Osteoblast (primary cell): ENCODE measurements around the gene CACNA1C. TPM values are rescaled to one million over a fixed set of nuclear protein-coding genes. Genes with fewer than 3 reads are reported as not detected.

Experiments used
- DNase-seq: peaks from one replicate; pipeline ENCODE4 v3.0.0; 2011; ENCODE audit warnings: low spot score, mixed read lengths; ENCODE audit not compliant: insufficient read length; ENCODE audit errors: missing footprints
- H2AFZ ChIP-seq: 2 replicates; pipeline ENCODE4 v1.6.0; 2011; ENCODE audit warnings: mild to moderate bottlenecking, low read length
- H3K27ac ChIP-seq: 2 replicates; pipeline ENCODE4 v1.5.1; 2011; ENCODE audit warnings: mild to moderate bottlenecking, low read depth, low read length, moderate library complexity
- H3K27me3 ChIP-seq: 2 replicates; pipeline ENCODE4 v1.6.0; 2012; ENCODE audit warnings: mild to moderate bottlenecking, control low read depth, inconsistent platforms, low read length, moderate library complexity; ENCODE audit not compliant: insufficient read depth
- H3K36me3 ChIP-seq: 2 replicates; pipeline ENCODE4 v1.5.1; 2011; ENCODE audit warnings: mild to moderate bottlenecking, low read length, control low read depth, moderate library complexity; ENCODE audit not compliant: insufficient read depth
- H3K4me1 ChIP-seq: 2 replicates; pipeline ENCODE4 v1.5.1; 2011; ENCODE audit warnings: mild to moderate bottlenecking, low read length, control low read depth, moderate library complexity; ENCODE audit not compliant: insufficient read depth
- H3K4me2 ChIP-seq: 2 replicates; pipeline ENCODE4 v1.6.0; 2011; ENCODE audit warnings: mild to moderate bottlenecking, low read length; ENCODE audit not compliant: insufficient read depth
- H3K4me3 ChIP-seq: fragments of 200-600 bp; sonication (generic); 3 replicates; pipeline ENCODE4 v1.5.1; 2012; ENCODE audit warnings: mild to moderate bottlenecking, low read length, inconsistent platforms; ENCODE audit not compliant: insufficient read depth
- H3K79me2 ChIP-seq: 2 replicates; pipeline ENCODE4 v1.6.0; 2012; ENCODE audit warnings: mild to moderate bottlenecking, low read length, control low read depth, inconsistent platforms; ENCODE audit not compliant: insufficient read depth
- H3K9me3 ChIP-seq: 2 replicates; pipeline ENCODE4 v1.5.1; 2011; ENCODE audit warnings: low read depth, low read length, control low read depth
- H4K20me1 ChIP-seq: 2 replicates; pipeline ENCODE4 v1.6.0; 2012; ENCODE audit warnings: mild to moderate bottlenecking, low read length, control low read depth; ENCODE audit not compliant: insufficient read depth
- CTCF ChIP-seq: IDR thresholded peaks from 2 replicates; pipeline ENCODE4 v1.5.1; 2011; ENCODE audit warnings: mild to moderate bottlenecking, low read depth, low read length, moderate library complexity; ENCODE audit errors: extremely low read depth
- total RNA-seq: library from RNA; depleted of rRNA; stranded (reverse); fragments of >200 nt; gene quantifications from 2 replicates; pipeline ENCODE4 v1.2.3, GENCODE V29; 2012

CACNA1C gene
- total RNA-seq, 1 donor: 19.2 TPM

DNA sequence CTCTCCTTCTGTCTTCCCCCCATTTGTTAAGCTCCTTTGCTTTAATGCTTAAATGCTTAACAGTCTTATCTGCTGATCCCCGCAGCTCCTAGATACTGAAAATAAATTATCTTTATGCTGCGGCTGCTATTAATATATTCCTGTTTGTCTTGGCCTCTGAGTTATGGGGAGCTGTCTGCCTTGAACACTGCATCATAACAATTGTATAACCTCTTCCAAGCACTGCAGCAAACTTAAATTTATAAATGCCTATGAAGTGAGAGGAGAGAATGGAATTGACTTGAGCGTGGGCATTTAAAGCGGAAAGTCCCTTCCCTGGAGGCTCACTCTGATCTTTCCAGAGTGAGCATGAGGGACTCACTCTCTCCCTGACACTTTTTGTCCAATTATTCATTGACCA, 25.4 kb upstream of the CACNA1C start:
- TF ChIP-seq CTCF: no peak
- Histone ChIP-seq H3K79me2 (no peaks in the 10 kb centered on the region), H4K20me1 (no peaks in the 10 kb centered on the region), H2AFZ (no peak overlapping the region), H3K36me3 (no peaks in the 10 kb centered on the region), H3K27ac (no peak overlapping the region), H3K4me2 (peak overlapping the region; percentile 19), H3K27me3 (peaks cover 82% of the 10 kb centered on the region), H3K9me3 (no peaks in the 10 kb centered on the region), H3K4me3 (no peak overlapping the region), H3K4me1 (peaks cover 7% of the 10 kb centered on the region)
- no peak for DNase-seq

DNA sequence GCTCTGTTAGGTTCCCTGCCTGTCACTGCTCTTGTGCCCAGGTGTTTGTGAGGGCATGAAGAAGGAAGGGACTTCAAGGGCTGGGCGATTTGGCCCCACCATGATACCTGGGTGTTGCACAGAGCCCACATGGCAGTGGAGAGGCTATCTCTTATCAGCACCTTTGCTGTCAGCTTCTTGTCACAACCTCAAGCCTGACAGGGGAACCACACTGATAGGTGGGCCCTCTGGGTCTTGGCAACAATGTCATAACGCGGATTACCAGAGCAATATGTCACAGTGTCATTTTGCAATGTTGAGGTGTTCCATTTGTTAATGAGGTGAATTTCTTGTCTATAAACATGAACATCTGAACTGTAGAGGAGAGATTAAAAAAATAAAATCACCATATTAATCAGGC, 22.9 kb upstream of the CACNA1C start:
- peaks cover 92% of the 10 kb centered on the region for H3K27me3 ChIP-seq
- no peak overlapping the region for H3K4me2 ChIP-seq
- H2AFZ ChIP-seq: no peak overlapping the region
- no peaks in the 10 kb centered on the region for H3K79me2 ChIP-seq
- H3K9me3 ChIP-seq: no peaks in the 10 kb centered on the region
- no peaks in the 10 kb centered on the region for H3K36me3 ChIP-seq
- peaks cover 12% of the 10 kb centered on the region for H3K4me1 ChIP-seq
- no peak overlapping the region for H3K27ac ChIP-seq
- no peak for TF ChIP-seq CTCF
- no peak overlapping the region for H3K4me3 ChIP-seq
- DNase-seq: no peak
- H4K20me1 ChIP-seq: no peaks in the 10 kb centered on the region

DNA sequence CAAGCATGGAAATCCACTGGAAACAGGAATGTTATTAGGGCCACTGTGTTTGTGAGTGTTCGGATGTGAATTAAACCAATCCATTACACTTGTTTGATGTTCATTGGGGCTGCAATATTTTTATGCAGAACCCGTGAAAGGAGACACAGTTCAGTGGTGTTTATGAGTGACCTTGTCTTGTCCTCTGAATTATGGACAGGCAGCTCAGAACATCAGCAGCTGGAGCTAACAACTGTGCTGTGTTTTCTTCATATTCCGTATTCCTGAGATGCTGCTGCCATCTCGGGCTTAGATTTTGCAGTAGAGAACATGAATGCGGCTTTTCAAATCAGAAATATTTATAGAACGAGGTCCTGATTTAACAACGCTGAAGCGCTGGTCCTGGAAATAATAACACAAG, 20.3 kb upstream of the CACNA1C start:
- Histone ChIP-seq H3K27me3 (peaks cover 74% of the 10 kb centered on the region), H4K20me1 (no peaks in the 10 kb centered on the region), H3K79me2 (no peaks in the 10 kb centered on the region), H3K4me2 (no peak overlapping the region), H3K9me3 (no peaks in the 10 kb centered on the region), H3K4me1 (peaks cover 17% of the 10 kb centered on the region), H3K36me3 (no peaks in the 10 kb centered on the region), H3K27ac (no peak overlapping the region), H3K4me3 (no peak overlapping the region), H2AFZ (no peak overlapping the region)
- TF ChIP-seq CTCF: no peak
- DNase-seq: no peak

GRCh38 chr12:2034633-2035430, 18.0 kb upstream of the CACNA1C start:
- no peaks in the 10 kb centered on the region for H3K79me2 ChIP-seq
- H3K4me3 ChIP-seq: peak overlapping the region; percentile 56
- H3K4me1 ChIP-seq: peaks cover 13% of the 10 kb centered on the region
- no peaks in the 10 kb centered on the region for H3K36me3 ChIP-seq
- peak overlapping the region; percentile 87 for H2AFZ ChIP-seq
- DNase-seq: peak; percentile 98
- no peaks in the 10 kb centered on the region for H3K9me3 ChIP-seq
- TF ChIP-seq CTCF: peak; percentile 78
- peak overlapping the region; percentile 85 for H3K4me2 ChIP-seq
- H3K27me3 ChIP-seq: peaks cover 76% of the 10 kb centered on the region
- H3K27ac ChIP-seq: no peak overlapping the region
- H4K20me1 ChIP-seq: no peaks in the 10 kb centered on the region
